Measurements from ENCODE around the gene GJA8. TPM values are rescaled to one million over a fixed set of nuclear protein-coding genes. Genes with fewer than 3 reads are reported as not detected.
"Not testable (repeated sequence)": the region's sequence is repeated elsewhere in the genome, so short reads cannot be mapped to it uniquely, and the experiment has no call there.

The GJA8 gene
- polyA plus RNA-seq, 1 experiment, result not detected

- H3K36me3 ChIP-seq (ENCODE audit: control insufficient read depth, insufficient read depth, low read length); POLR2A ChIA-PET; DNase-seq (ENCODE audit: low read depth); CTCF ChIA-PET; H3K27me3 ChIP-seq (ENCODE audit: control insufficient read depth, insufficient read depth, low read length); H3K4me3 ChIP-seq (ENCODE audit: low read depth, low read length): not testable (repeated sequence)
These were observed 37.9 kb downstream of the GJA8 start for GRCh38 chr1:147940456-147940855.

- DNase-seq (ENCODE audit: low read depth); H3K4me3 ChIP-seq (ENCODE audit: low read depth, low read length); H3K27me3 ChIP-seq (ENCODE audit: control insufficient read depth, insufficient read depth, low read length); POLR2A ChIA-PET; CTCF ChIA-PET; H3K36me3 ChIP-seq (ENCODE audit: control insufficient read depth, insufficient read depth, low read length): not testable (repeated sequence)
These were observed 40.0 kb downstream of the GJA8 start for GRCh38 chr1:147942563-147942962.

- CTCF ChIA-PET; H3K36me3 ChIP-seq (ENCODE audit: control insufficient read depth, insufficient read depth, low read length); DNase-seq (ENCODE audit: low read depth); H3K27me3 ChIP-seq (ENCODE audit: control insufficient read depth, insufficient read depth, low read length); POLR2A ChIA-PET; H3K4me3 ChIP-seq (ENCODE audit: low read depth, low read length): not testable (repeated sequence)
These were observed 46.9 kb downstream of the GJA8 start for GRCh38 chr1:147949517-147949916.

Other genes starting within 250 kb of the GJA8 start
- 14.0 and 14.8 TPM in 2 replicates for gene ACP6, start 232.3 kb upstream of the GJA8 start, polyA plus RNA-seq (2011; rRNA removed)
- gene GJA5, start 142.2 kb upstream of the GJA8 start, polyA plus RNA-seq (2011; rRNA removed), result 3.0 and 5.1 TPM in 2 replicates
- 6.1 and 18.0 TPM in 2 replicates for gene GPR89B, start 25.6 kb downstream of the GJA8 start, polyA plus RNA-seq (2011; rRNA removed)
- gene NBPF11, start 249.5 kb downstream of the GJA8 start, polyA plus RNA-seq (2011; rRNA removed), result 7.6 and 8.7 TPM in 2 replicates